HepG2 (cell line): ENCODE data around the gene KIFC1. TPM values are rescaled to one million over a fixed set of nuclear protein-coding genes. Genes with fewer than 3 reads are reported as not detected.

Experiments
- CBX5 ChIP-seq: sonication (generic); formaldehyde crosslinking; IDR thresholded peaks from 2 replicates; pipeline ENCODE4 v1.4.0; 2020; ENCODE audit warnings: missing genetic modification reagents, borderline replicate concordance
- HCFC1 ChIP-seq: fragments of 150-350 bp; IDR thresholded peaks from 2 replicates; pipeline ENCODE4 v1.6.1; 2014; ENCODE audit warnings: low read depth, low read length
- HMGXB3 ChIP-seq: sonication (generic); formaldehyde crosslinking; IDR thresholded peaks from 2 replicates; pipeline ENCODE4 v1.4.0; 2020; ENCODE audit warnings: missing genetic modification reagents, borderline replicate concordance
- JUNB ChIP-seq: sonication (generic); formaldehyde crosslinking; IDR thresholded peaks from 2 replicates; pipeline ENCODE4 v1.8.0; 2022; ENCODE audit warnings: missing genetic modification reagents, mild to moderate bottlenecking, borderline replicate concordance
- KDM3A ChIP-seq: IDR thresholded peaks from 2 replicates; pipeline ENCODE4 v1.6.1; 2018; ENCODE audit warnings: low read depth, missing compliant biosample characterization
- NCOA2 ChIP-seq: sonication (generic); formaldehyde crosslinking; IDR thresholded peaks from 2 replicates; pipeline ENCODE4 v1.8.0; 2022; ENCODE audit warnings: inconsistent platforms
- NRL ChIP-seq: sonication (generic); formaldehyde crosslinking; IDR thresholded peaks from 2 replicates; pipeline ENCODE4 v1.5.0; 2020; ENCODE audit warnings: missing genetic modification reagents, mild to moderate bottlenecking, moderate library complexity, borderline replicate concordance
- PAX8 ChIP-seq: sonication (generic); formaldehyde crosslinking; IDR thresholded peaks from 2 replicates; pipeline ENCODE4 v1.8.0; 2022; ENCODE audit warnings: mild to moderate bottlenecking, missing genetic modification reagents, borderline replicate concordance
- PBX2 ChIP-seq: IDR thresholded peaks from 2 replicates; pipeline ENCODE4 v1.6.1; 2016; ENCODE audit warnings: control low read depth
- PPARG ChIP-seq: conservative IDR thresholded peaks from 2 replicates; pipeline ENCODE4 v1.6.1; 2016; ENCODE audit warnings: missing biosample characterization, missing genetic modification reagents
- PRPF4 ChIP-seq: fragments of 200-400 bp; formaldehyde crosslinking; IDR thresholded peaks from 2 replicates; pipeline ENCODE4 v1.6.1; 2016; ENCODE audit warnings: low read length, low read depth; ENCODE audit not compliant: poor library complexity, severe bottlenecking
- RFX3 ChIP-seq: IDR thresholded peaks from 2 replicates; pipeline ENCODE4 v1.6.1; 2016; ENCODE audit warnings: missing biosample characterization, missing genetic modification reagents
- TFAP4 ChIP-seq: sonication (generic); IDR thresholded peaks from 2 replicates; pipeline ENCODE4 v1.6.1; 2016; ENCODE audit warnings: low read depth, borderline replicate concordance
- THAP11 ChIP-seq: IDR thresholded peaks from 2 replicates; pipeline ENCODE4 v1.6.1; 2016; ENCODE audit warnings: missing biosample characterization, missing genetic modification reagents
- ZFP36L1 ChIP-seq: sonication (generic); formaldehyde crosslinking; IDR thresholded peaks from 2 replicates; pipeline ENCODE4 v1.8.0; 2022; ENCODE audit warnings: mild to moderate bottlenecking, missing genetic modification reagents, moderate library complexity
- ZKSCAN5 ChIP-seq: sonication (generic); formaldehyde crosslinking; IDR thresholded peaks from 2 replicates; pipeline ENCODE4 v1.5.1; 2020; ENCODE audit warnings: mild to moderate bottlenecking, missing genetic modification reagents
- ZNF280D ChIP-seq: sonication (generic); formaldehyde crosslinking; IDR thresholded peaks from 2 replicates; pipeline ENCODE4 v1.5.1; 2020; ENCODE audit warnings: mild to moderate bottlenecking, missing genetic modification reagents
- ZNF670 ChIP-seq: sonication (generic); formaldehyde crosslinking; IDR thresholded peaks from 2 replicates; pipeline ENCODE4 v1.8.0; 2022; ENCODE audit warnings: mild to moderate bottlenecking, missing genetic modification reagents, borderline replicate concordance
- ZSCAN25 ChIP-seq: sonication (generic); formaldehyde crosslinking; IDR thresholded peaks from 2 replicates; pipeline ENCODE4 v1.8.0; 2022; ENCODE audit warnings: mild to moderate bottlenecking, missing genetic modification reagents
- polyA plus RNA-seq, 8 experiments: library from polyadenylated mRNA; depleted of rRNA in 3 of 8; stranded (reverse) in 7 of 8; unstranded in 1 of 8; fragments of >200 nt; fragmentation: Illumina TruSeq in 4 of 8; extraction: Trizol in 4 of 8; gene quantifications; 2 replicates each; pipeline versions ENCODE4 v1.2.1 to v1.2.3, GENCODE V29; 2011 to 2016; ENCODE audit warnings: low read depth in 4 of 8, missing spikeins in 1 of 8, mixed read lengths in 1 of 8; ENCODE audit not compliant: insufficient read depth in 1 of 8
- total RNA-seq, 5 experiments: library from RNA; depleted of rRNA; stranded (reverse); fragments of >200 nt; fragmentation: Illumina TruSeq; extraction: Trizol; gene quantifications; 2 replicates each; pipeline ENCODE4 v1.2.3, GENCODE V29; 2016; ENCODE audit warnings: low read depth in 1 of 5

KIFC1 gene
- total and polyA plus RNA-seq, 2 of the 13 experiments (the other 11 are each of a cell fraction or from before 2014, with no cell fraction given): 25.0 to 45.5 TPM

- 0 out of 2 replicates have a peak, but pooled peaks have one; percentile 44 for TF ChIP-seq ZSCAN25 (CRISPR knock-in tag)
- no peak for TF ChIP-seq PBX2 (CRISPR knock-in tag)
- peak; percentile 10; the same call in 1 of the 2 replicates for TF ChIP-seq RFX3
- TF ChIP-seq ZFP36L1 (CRISPR knock-in tag): no peak
- TF ChIP-seq JUNB (CRISPR knock-in tag): no peak
- TF ChIP-seq PPARG (CRISPR knock-in tag): no peak
- peak; percentile 78; the same call in 1 of the 2 replicates for TF ChIP-seq NRL (CRISPR knock-in tag)
- TF ChIP-seq PAX8 (CRISPR knock-in tag): 0 out of 2 replicates have a peak, but pooled peaks have one; percentile 22
- TF ChIP-seq NCOA2 (CRISPR knock-in tag): 0 out of 2 replicates have a peak, but pooled peaks have one; percentile 13
- TF ChIP-seq THAP11 (CRISPR knock-in tag): peak; percentile 74
- no peak for TF ChIP-seq ZKSCAN5 (CRISPR knock-in tag)
- TF ChIP-seq TFAP4: peak; percentile 7; the same call in 1 of the 2 replicates
- TF ChIP-seq HMGXB3 (CRISPR knock-in tag): peak; percentile 74; the same call in 1 of the 2 replicates
- TF ChIP-seq ZNF280D (CRISPR knock-in tag): no peak
- TF ChIP-seq ZNF670 (CRISPR knock-in tag): no peak
- TF ChIP-seq KDM3A: peak; percentile 70
- TF ChIP-seq PRPF4: no peak
- peak; percentile 86; the same call in 1 of the 2 replicates for TF ChIP-seq CBX5 (CRISPR knock-in tag)
- peak; percentile 23 for TF ChIP-seq HCFC1
Observed at GRCh38 chr6:33425668-33426577, 34.3 kb downstream of the KIFC1 start (continued).
